Measurements from ENCODE around the gene FTCDNL1. TPM values are rescaled to one million over a fixed set of nuclear protein-coding genes. Genes with fewer than 3 reads are reported as not detected.
A peak's percentile ranks its signal among the peaks of the same experiment; 100 is the strongest.

The FTCDNL1 gene
- total RNA-seq, 1 donor from 2014 or later: 0.45 TPM

DNA sequence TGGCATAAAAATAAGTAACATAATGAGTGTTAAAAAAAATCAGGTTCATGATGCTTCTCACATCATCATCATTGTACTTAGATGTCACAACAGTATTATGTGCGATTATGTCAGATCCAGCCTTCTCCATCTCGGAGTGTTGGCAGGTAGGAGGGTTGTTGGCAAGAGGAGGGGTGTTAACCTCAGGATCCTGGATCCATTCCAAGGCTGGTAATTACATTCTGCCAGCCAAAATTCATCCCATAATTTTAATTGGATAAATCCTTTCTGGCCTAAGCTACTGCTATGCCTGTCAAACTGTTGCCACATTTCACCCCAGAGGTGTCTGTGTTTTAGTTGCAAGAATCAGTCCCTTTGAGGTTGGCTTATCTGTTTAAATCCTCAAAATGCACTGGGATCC lies 891 bp upstream of the FTCDNL1 start:
- Histone ChIP-seq H2AFZ (ENCODE audit: low read depth, low read length) (no peak overlapping the region), H3K27me3 (ENCODE audit: insufficient read depth, low read length) (peaks cover 29% of the 10 kb centered on the region), H3K9me3 (ENCODE audit: insufficient read depth, low read depth, low read length) (no peaks in the 10 kb centered on the region), H3K79me2 (ENCODE audit: insufficient read depth, low read length) (no peaks in the 10 kb centered on the region), H3K4me1 (ENCODE audit: insufficient read depth, low read length) (no peaks in the 10 kb centered on the region), H4K20me1 (ENCODE audit: insufficient read depth, low read length) (no peaks in the 10 kb centered on the region), H3K27ac (ENCODE audit: low read depth, low read length) (no peak overlapping the region), H3K4me3 (ENCODE audit: insufficient read depth, low read depth, low read length) (no peak overlapping the region), H3K4me2 (ENCODE audit: low read length) (no peak overlapping the region), H3K9ac (ENCODE audit: low read length) (no peak overlapping the region), H3K36me3 (ENCODE audit: insufficient read depth, low read length) (no peaks in the 10 kb centered on the region)
- no peak overlapping the region for H3K4me3 Mint-ChIP-seq (ENCODE audit: unreplicated experiment)
- DNase-seq (ENCODE audit: low read depth): no peak
- no peaks in the 10 kb centered on the region for H3K9me3 Mint-ChIP-seq (ENCODE audit: unreplicated experiment)
- no peak for FAIRE-seq
- no peak overlapping the region for H3K27ac Mint-ChIP-seq (ENCODE audit: unreplicated experiment)
- no peaks in the 10 kb centered on the region for H3K4me1 Mint-ChIP-seq (ENCODE audit: low read depth, unreplicated experiment)
- H3K27me3 Mint-ChIP-seq (ENCODE audit: low read depth, unreplicated experiment): peaks cover 39% of the 10 kb centered on the region
- TF ChIP-seq CTCF (IDR thresholded peaks at IDR 0.05; ENCODE audit: insufficient read depth, low read depth, low read length) (no peak), EZH2 (IDR thresholded peaks at IDR 0.05; ENCODE audit: insufficient read depth, low read length) (no peak)
- no peaks in the 10 kb centered on the region for H3K36me3 Mint-ChIP-seq (ENCODE audit: low read depth, unreplicated experiment)

- H3K36me3 ChIP-seq (ENCODE audit: insufficient read depth, low read length): no peaks in the 10 kb centered on the region
- TF ChIP-seq EZH2 (IDR thresholded peaks at IDR 0.05; ENCODE audit: insufficient read depth, low read length) (no peak), CTCF (IDR thresholded peaks at IDR 0.05; ENCODE audit: insufficient read depth, low read depth, low read length) (no peak)
- H4K20me1 ChIP-seq (ENCODE audit: insufficient read depth, low read length): no peaks in the 10 kb centered on the region
- no peaks in the 10 kb centered on the region for H3K79me2 ChIP-seq (ENCODE audit: insufficient read depth, low read length)
- Mint-ChIP-seq H3K4me1 (ENCODE audit: low read depth, unreplicated experiment) (no peaks in the 10 kb centered on the region), H3K9me3 (ENCODE audit: unreplicated experiment) (no peaks in the 10 kb centered on the region), H3K27ac (ENCODE audit: unreplicated experiment) (no peak overlapping the region), H3K27me3 (ENCODE audit: low read depth, unreplicated experiment) (peaks cover 42% of the 10 kb centered on the region), H3K36me3 (ENCODE audit: low read depth, unreplicated experiment) (no peaks in the 10 kb centered on the region), H3K4me3 (ENCODE audit: unreplicated experiment) (peak overlapping the region; percentile 98)
- no peaks in the 10 kb centered on the region for H3K9me3 ChIP-seq (ENCODE audit: insufficient read depth, low read depth, low read length)
- H3K27me3 ChIP-seq (ENCODE audit: insufficient read depth, low read length): peaks cover 32% of the 10 kb centered on the region
- H3K4me1 ChIP-seq (ENCODE audit: insufficient read depth, low read length): no peaks in the 10 kb centered on the region
- peak overlapping the region; percentile 98 for H3K4me2 ChIP-seq (ENCODE audit: low read length)
- H3K9ac ChIP-seq (ENCODE audit: low read length): peak overlapping the region; percentile 65
- FAIRE-seq (no peak), DNase-seq (ENCODE audit: low read depth) (no peak)
- H3K27ac ChIP-seq (ENCODE audit: low read depth, low read length): no peak overlapping the region
- H2AFZ ChIP-seq (ENCODE audit: low read depth, low read length): peak overlapping the region; percentile 97
- H3K4me3 ChIP-seq (ENCODE audit: insufficient read depth, low read depth, low read length): peak overlapping the region; percentile 68
Measured at GRCh38 chr2:199851501-199851810, 464 bp upstream of the FTCDNL1 start.

DNA sequence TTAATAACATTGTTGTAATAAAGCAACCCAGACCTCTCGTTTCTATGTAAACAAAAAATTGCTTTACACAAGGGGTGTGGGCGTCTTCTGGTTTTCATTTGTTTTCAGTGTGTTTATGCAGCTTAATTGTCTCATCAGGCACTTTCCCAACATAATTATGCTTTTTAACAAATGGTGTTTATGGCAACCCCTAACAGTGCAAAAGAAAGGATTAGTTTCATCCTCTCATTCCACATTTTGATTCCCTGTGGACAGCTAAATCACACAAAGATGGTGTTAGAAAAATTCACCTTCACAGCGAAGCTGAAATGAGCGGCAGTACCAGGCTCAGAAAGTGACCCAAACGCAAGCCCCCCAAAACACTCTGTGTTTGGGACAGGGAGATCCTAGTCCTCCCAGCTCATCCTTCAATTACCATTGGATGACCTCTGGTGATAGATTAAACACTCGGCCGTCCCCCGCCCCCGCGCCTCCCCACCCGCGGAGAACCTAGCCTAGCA lies 724 bp downstream of the FTCDNL1 start:
- Mint-ChIP-seq H3K4me1 (ENCODE audit: low read depth, unreplicated experiment) (no peaks in the 10 kb centered on the region), H3K27me3 (ENCODE audit: low read depth, unreplicated experiment) (peaks cover 42% of the 10 kb centered on the region), H3K9me3 (ENCODE audit: unreplicated experiment) (no peaks in the 10 kb centered on the region), H3K4me3 (ENCODE audit: unreplicated experiment) (peak overlapping the region; percentile 81), H3K36me3 (ENCODE audit: low read depth, unreplicated experiment) (no peaks in the 10 kb centered on the region), H3K27ac (ENCODE audit: unreplicated experiment) (no peak overlapping the region)
- Histone ChIP-seq H3K4me3 (ENCODE audit: insufficient read depth, low read depth, low read length) (peak overlapping the region; percentile 68), H3K36me3 (ENCODE audit: insufficient read depth, low read length) (no peaks in the 10 kb centered on the region), H3K27ac (ENCODE audit: low read depth, low read length) (no peak overlapping the region), H4K20me1 (ENCODE audit: insufficient read depth, low read length) (no peaks in the 10 kb centered on the region), H3K4me2 (ENCODE audit: low read length) (peak overlapping the region; percentile 98), H3K9me3 (ENCODE audit: insufficient read depth, low read depth, low read length) (no peaks in the 10 kb centered on the region), H3K9ac (ENCODE audit: low read length) (peak overlapping the region; percentile 65), H3K4me1 (ENCODE audit: insufficient read depth, low read length) (no peaks in the 10 kb centered on the region), H2AFZ (ENCODE audit: low read depth, low read length) (peak overlapping the region; percentile 97), H3K79me2 (ENCODE audit: insufficient read depth, low read length) (no peaks in the 10 kb centered on the region), H3K27me3 (ENCODE audit: insufficient read depth, low read length) (peaks cover 25% of the 10 kb centered on the region)
- no peak for FAIRE-seq
- DNase-seq (ENCODE audit: low read depth): no peak
- TF ChIP-seq EZH2 (IDR thresholded peaks at IDR 0.05; ENCODE audit: insufficient read depth, low read length): no peak
- TF ChIP-seq CTCF (IDR thresholded peaks at IDR 0.05; ENCODE audit: insufficient read depth, low read depth, low read length): no peak
